ENCODE data around the gene KRTAP29-1.
"Not testable (repeated sequence)": the region's sequence is repeated elsewhere in the genome, so short reads cannot be mapped to it uniquely, and the experiment has no call there.

KRTAP29-1 gene, protein sequence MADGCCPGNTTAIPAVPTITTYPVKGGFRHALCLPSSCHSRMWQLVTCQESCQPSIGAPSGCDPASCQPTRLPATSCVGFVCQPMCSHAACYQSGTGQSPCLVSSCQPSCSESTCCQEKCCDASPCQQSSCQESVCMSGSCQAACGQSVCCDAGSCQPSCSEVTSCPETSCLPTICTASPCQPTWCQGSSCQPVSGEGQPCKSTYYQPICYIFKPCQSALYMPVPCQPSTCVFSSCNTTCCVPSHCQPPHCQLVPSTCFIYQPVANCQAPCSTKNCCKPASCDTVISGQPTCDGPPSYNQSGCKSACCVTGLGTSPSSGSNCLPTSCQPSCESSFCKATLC

GRCh38 chr17:41301916-41302901, at the start of gene KRTAP29-1:
Gene KRTAP29-1 (minus strand): TSS chr17:41302851. CDS start chr17:41302851, 0 bp downstream.
- no peaks in the 10 kb centered on the region for H3K27me3 Mint-ChIP-seq
- H3K27ac Mint-ChIP-seq = no peak within 1 kb of the TSS
- H3K4me3 Mint-ChIP-seq = no peak within 1 kb of the TSS
- no peak for DNase-seq
- H3K36me3 Mint-ChIP-seq (ENCODE audit: low read depth) = no peaks in the 10 kb centered on the region
- ATAC-seq = no peak
- peaks cover 17% of the 10 kb centered on the region for H3K4me1 Mint-ChIP-seq
- H3K9me3 Mint-ChIP-seq = peaks cover 6% of the 10 kb centered on the region

DNA sequence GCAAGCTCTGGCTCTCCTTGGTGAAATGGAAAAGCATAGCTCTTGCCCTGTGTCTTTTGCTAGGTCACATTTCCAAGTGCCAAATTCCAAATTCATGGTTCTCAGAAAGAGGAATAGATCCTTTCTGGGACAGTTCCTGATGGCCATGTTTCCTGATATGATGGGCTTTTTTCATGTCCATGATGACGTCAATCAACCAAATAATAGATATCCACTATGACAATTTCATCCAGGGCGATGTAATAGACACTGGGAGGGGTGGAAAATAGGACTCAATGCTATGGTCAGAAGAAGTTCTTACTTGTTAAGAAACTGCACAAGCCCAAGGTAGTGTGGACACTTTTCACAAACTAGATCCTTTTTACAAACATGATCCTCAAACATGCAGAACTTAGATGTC, 48.5 kb upstream of the KRTAP29-1 start:
- H3K9me3 Mint-ChIP-seq = no peaks in the 10 kb centered on the region
- H3K36me3 Mint-ChIP-seq (ENCODE audit: low read depth) = no peaks in the 10 kb centered on the region
- no peak for ATAC-seq
- no peak overlapping the region for H3K27ac Mint-ChIP-seq
- no peak for DNase-seq
- peaks cover 2% of the 10 kb centered on the region for H3K4me1 Mint-ChIP-seq
- H3K4me3 Mint-ChIP-seq = no peak overlapping the region
- no peaks in the 10 kb centered on the region for H3K27me3 Mint-ChIP-seq

- not testable (repeated sequence) for H3K9me3 Mint-ChIP-seq, H3K4me3 Mint-ChIP-seq
Observed at GRCh38 chr17:41350381-41350878, 47.8 kb upstream of the KRTAP29-1 start, which contains the start of gene KRT33A. Gene KRT33A (minus strand): TSS chr17:41350828. CDS start chr17:41350767, 61 bp downstream.

GRCh38 chr17:41347869-41348760, 45.5 kb upstream of the KRTAP29-1 start:
- ATAC-seq = no peak
- no peak overlapping the region for H3K4me3 Mint-ChIP-seq
- H3K36me3 Mint-ChIP-seq (ENCODE audit: low read depth) = peaks cover 3% of the 10 kb centered on the region
- H3K27me3 Mint-ChIP-seq = no peaks in the 10 kb centered on the region
- H3K9me3 Mint-ChIP-seq = peaks cover 2% of the 10 kb centered on the region
- peaks cover 4% of the 10 kb centered on the region for H3K4me1 Mint-ChIP-seq
- H3K27ac Mint-ChIP-seq = no peak overlapping the region
- no peak for DNase-seq

More at GRCh38 chr17:41350381-41350878, 47.8 kb upstream of the KRTAP29-1 start, which contains the start of gene KRT33A:
- not testable (repeated sequence) for DNase-seq; H3K4me1 Mint-ChIP-seq; ATAC-seq; H3K36me3 Mint-ChIP-seq (ENCODE audit: low read depth); H3K27me3 Mint-ChIP-seq; H3K27ac Mint-ChIP-seq

GRCh38 chr17:41346421-41346820, 43.8 kb upstream of the KRTAP29-1 start:
- DNase-seq; H3K36me3 Mint-ChIP-seq (ENCODE audit: low read depth); H3K27me3 Mint-ChIP-seq; ATAC-seq; H3K4me1 Mint-ChIP-seq; H3K27ac Mint-ChIP-seq; H3K4me3 Mint-ChIP-seq; H3K9me3 Mint-ChIP-seq: not testable (repeated sequence)

DNA sequence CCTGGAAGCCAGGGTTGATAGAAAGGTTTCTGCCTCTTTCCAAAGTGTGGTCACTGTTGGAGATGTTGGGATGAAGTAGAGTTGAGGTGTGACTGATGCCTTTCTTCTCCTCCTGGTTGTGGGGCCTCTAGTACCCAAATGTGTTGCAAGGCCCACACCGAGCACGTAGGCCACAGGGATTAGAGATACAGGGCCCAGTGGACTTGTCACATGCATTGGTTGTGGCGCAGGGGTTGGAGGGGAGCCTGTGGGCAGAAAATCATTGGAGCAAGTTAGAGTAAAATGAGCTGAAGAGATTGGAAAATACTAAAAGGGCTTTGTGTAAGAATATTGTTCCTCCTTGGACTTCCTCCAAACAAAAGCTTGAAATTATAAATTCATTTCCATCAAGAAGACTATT, 43.3 kb upstream of the KRTAP29-1 start:
- Mint-ChIP-seq H3K9me3 (peaks cover 6% of the 10 kb centered on the region), H3K36me3 (ENCODE audit: low read depth) (peaks cover 5% of the 10 kb centered on the region), H3K4me1 (peaks cover 14% of the 10 kb centered on the region), H3K4me3 (no peak overlapping the region), H3K27ac (no peak overlapping the region), H3K27me3 (no peaks in the 10 kb centered on the region)
- ATAC-seq (no peak), DNase-seq (no peak)

DNA sequence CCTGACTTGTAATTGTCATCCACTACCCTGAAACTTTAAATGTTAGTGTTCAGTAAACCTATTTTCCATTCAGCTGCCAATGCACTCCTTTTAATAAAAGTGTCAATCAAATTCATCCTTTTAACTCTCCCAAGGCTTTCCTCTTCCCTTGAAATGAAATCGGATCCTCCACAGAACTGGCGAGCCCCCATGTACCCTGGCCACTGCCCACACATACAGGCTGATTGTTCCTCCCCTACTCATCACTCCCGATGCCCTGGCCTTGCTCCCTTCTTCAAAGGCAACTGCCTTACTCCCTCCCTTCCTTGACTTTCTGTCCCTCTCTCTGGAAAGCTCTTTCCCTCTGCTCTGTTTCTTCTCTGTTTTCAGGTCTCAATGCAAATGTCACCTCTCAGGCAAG, 40.4 kb upstream of the KRTAP29-1 start:
- DNase-seq = no peak
- no peak for ATAC-seq
- Mint-ChIP-seq H3K27me3 (peaks cover 2% of the 10 kb centered on the region), H3K36me3 (ENCODE audit: low read depth) (peaks cover 5% of the 10 kb centered on the region), H3K27ac (peak overlapping the region; percentile 7), H3K4me1 (peaks cover 43% of the 10 kb centered on the region), H3K4me3 (no peak overlapping the region), H3K9me3 (peaks cover 6% of the 10 kb centered on the region)

DNA sequence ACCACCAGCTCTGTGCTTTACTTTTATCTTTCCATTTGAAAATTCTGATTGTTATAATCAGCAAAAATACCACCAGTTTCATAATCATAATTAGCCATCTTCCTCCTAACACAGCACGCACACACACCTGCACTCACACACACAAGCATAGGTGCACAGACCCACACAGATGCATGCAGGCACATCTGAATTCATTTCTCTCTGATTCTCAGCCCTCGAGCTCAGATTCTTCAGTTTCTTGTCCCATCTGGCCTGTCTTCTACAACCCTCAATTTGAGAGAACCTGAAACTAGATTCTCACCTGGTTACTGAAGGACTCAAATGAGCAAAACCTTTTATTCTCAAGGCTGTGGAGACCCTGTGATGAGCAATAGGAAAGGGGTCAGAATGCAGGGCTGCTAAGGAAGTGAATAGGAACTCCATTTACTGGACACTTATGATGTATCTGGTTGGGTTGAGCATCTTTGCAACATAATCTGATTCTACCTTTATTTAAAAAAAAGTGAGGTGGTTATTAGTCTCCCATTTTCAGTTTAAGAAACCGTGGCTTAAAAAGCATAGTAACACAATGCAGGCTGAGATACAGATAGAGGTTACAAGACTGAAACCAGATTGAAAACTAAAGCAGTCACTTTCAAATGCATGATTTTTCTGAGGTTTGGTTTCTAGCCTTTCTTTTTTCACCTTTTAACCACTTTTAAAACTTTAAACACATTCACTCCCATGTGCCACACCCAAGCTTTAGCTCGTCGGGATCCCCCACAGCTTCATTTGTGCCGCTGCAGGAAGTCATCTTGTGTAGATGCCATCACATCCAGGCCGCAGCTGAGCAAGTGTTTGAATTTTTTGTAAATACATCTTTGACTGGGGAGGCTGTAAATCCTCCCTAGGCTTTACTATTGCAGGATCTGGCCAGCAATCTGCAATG, 38.5 kb upstream of the KRTAP29-1 start:
- Mint-ChIP-seq H3K27me3 (peaks cover 2% of the 10 kb centered on the region), H3K4me1 (peaks cover 46% of the 10 kb centered on the region), H3K27ac (no peak overlapping the region), H3K4me3 (no peak overlapping the region), H3K36me3 (ENCODE audit: low read depth) (peaks cover 5% of the 10 kb centered on the region), H3K9me3 (peaks cover 6% of the 10 kb centered on the region)
- DNase-seq = peak; percentile 22
- ATAC-seq = peak; percentile 67

- H3K27me3 Mint-ChIP-seq = peaks cover 2% of the 10 kb centered on the region
- no peak overlapping the region for H3K27ac Mint-ChIP-seq
- H3K4me3 Mint-ChIP-seq = no peak overlapping the region
- H3K9me3 Mint-ChIP-seq = peaks cover 6% of the 10 kb centered on the region
- peaks cover 52% of the 10 kb centered on the region for H3K4me1 Mint-ChIP-seq
- no peak for ATAC-seq
- H3K36me3 Mint-ChIP-seq (ENCODE audit: low read depth) = peaks cover 5% of the 10 kb centered on the region
- DNase-seq = no peak
Observed at GRCh38 chr17:41340494-41340893, 37.8 kb upstream of the KRTAP29-1 start.

DNA sequence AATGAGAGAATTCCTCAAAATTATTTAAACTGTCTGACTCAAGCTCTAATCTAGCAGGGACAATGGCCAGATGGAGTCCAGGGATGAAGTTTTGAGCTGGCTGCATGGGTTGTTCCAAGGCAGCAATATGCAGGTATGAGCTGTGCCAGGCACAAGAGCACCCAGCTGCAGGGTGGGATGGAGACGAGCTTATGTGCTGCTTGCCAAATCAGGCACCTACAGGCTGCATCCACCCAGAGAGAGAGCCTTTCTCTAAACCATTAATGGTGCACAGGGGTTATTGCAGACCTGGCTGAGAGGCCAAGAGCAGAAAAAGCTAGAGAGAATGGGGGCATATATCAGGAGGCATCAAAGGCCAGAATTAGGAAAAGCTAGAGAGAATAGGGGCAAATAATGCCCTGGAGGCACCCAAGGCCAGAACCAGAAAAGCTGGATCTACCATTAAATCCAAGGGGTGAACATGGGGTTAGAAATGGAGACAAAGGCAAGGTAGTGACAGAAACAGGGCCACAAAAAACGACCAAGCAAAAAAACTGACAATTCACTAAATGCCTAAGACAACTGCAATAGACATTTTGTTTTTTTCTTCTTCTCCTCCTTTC, 37.0 kb upstream of the KRTAP29-1 start:
- Mint-ChIP-seq H3K9me3 (peaks cover 6% of the 10 kb centered on the region), H3K4me1 (peaks cover 58% of the 10 kb centered on the region), H3K27me3 (peaks cover 2% of the 10 kb centered on the region), H3K27ac (no peak overlapping the region), H3K36me3 (ENCODE audit: low read depth) (peaks cover 5% of the 10 kb centered on the region), H3K4me3 (no peak overlapping the region)
- DNase-seq (no peak), ATAC-seq (no peak)

DNA sequence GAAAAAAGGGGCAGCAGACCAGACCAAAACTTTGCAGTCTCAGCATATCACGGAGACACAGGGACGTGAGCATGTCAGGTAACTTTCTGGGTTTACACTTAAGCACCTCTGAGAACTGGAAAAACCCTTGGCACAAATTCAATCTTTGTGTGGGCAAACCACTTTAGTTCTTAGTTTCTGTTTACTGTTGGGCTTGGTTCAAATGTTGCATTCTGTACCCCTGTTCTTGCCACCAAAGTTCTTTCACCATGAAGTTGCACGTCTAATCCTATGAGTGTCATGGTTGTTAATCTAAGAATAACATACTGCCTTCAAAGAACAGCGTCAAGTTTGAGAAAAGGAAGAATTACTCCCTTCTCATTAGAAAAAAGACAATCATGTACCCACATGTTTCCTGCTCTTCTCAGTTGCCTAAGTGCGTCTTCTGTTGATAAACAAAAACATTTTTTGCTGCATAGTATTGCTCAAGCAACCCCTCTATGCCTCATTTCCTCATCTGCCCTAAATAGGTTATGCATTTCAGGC, 36.4 kb upstream of the KRTAP29-1 start:
- Mint-ChIP-seq H3K4me1 (peaks cover 65% of the 10 kb centered on the region), H3K27ac (no peak overlapping the region), H3K9me3 (peaks cover 6% of the 10 kb centered on the region), H3K4me3 (no peak overlapping the region), H3K36me3 (ENCODE audit: low read depth) (peaks cover 5% of the 10 kb centered on the region), H3K27me3 (peaks cover 2% of the 10 kb centered on the region)
- ATAC-seq (peak; percentile 55), DNase-seq (no peak)

- H3K36me3 Mint-ChIP-seq (ENCODE audit: low read depth) = no peaks in the 10 kb centered on the region
- peaks cover 2% of the 10 kb centered on the region for H3K27me3 Mint-ChIP-seq
- H3K27ac Mint-ChIP-seq = no peak overlapping the region
- DNase-seq (no peak), ATAC-seq (no peak)
- no peaks in the 10 kb centered on the region for H3K9me3 Mint-ChIP-seq
- peaks cover 50% of the 10 kb centered on the region for H3K4me1 Mint-ChIP-seq
- no peak overlapping the region for H3K4me3 Mint-ChIP-seq
Observed at GRCh38 chr17:41335747-41336146, 33.1 kb upstream of the KRTAP29-1 start.

Data from activated naive CD8-positive, alpha-beta T cell treated with anti-CD3 and anti-CD28 coated beads, Interleukin-2, amount 50 U/mL, for 24 hours (primary cell).